ENCODE results near the gene TRABD2A.

The TRABD2A gene

DNA sequence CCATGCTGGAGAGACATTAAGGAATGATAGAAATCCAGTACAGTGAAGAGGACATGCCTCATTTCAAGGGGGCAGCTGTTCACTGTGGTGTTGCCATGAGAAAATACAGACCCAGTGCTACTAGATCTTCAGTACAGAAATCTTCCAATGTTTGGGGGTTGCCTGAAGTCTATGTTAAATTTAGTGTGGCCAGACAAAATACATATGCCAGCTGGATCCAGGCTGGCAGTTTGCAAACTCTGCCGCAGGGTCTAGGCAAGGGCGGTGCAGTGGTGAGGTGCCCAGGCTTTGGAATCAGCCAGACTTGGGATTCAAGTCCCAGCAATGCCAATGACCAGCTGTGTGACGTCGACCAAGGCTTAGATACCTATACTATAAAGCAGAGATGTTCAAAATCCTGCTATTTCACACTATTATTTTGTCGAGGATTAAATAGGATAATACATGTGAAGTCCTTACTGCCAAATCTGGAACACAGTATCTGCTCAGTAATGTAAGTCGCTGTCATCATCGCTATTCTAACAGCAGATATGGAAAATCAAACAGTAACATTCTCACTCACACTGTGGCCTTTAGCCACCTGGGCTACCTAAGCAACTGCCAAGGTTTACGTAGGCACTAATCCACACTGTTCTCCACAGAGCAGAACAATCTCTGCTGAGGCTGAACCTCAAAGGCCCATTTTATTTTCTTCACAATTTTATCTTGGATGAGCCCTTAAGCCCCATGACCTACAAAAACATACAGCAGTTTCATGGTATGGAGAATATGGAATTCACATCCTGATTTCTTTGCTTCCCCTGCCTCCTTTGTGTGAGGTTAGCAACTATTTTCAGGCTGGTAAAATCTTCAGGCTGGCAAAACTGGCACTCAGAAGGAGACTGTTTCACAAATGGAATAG lies 18.7 kb upstream of the TRABD2A start:
- no peak overlapping the region for H3K9ac ChIP-seq

DNA sequence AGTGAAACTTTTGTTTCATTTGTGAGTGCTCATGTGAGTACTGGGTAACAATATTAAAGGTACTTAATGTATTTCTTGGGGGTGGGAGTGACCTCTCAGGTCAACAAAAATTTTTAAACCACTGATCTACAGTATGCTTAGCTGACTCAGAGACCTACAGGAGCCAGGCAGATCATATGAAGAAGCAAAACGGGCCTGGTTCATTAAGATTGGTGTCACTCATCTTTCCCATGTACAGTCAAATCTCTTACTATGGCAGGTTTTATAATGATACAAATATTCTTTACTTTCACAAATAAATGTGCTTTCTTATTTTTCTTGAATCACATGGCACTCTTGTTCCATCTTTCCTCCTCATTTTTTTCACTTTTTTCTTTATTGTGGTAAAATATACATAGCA lies 16.9 kb upstream of the TRABD2A start:
- H3K9me3 ChIP-seq (replicated peaks in 1 of 11), result peaks cover 0 to 4% (median 0%) of the 10 kb centered on the region in 11 experiments; a peak in 1 of 22 replicates
- H3K27ac ChIP-seq, result peak overlapping the region; percentile 24 to 75 (median 66); a peak in 19 of 22 replicates
- H3K4me2 ChIP-seq, result peak overlapping the region; percentile 45 to 81 (median 62); a peak in 21 of 22 replicates
- H3K36me3 ChIP-seq, result no peaks in the 10 kb centered on the region
- no peaks in the 10 kb centered on the region for H4K20me1 ChIP-seq
- peaks cover 0 to 11% (median 0%) of the 10 kb centered on the region in 11 experiments; a peak in 3 of 22 replicates for H3K27me3 ChIP-seq
- no peak for TF ChIP-seq Cebpa-rat (IDR thresholded peaks at IDR 0.05)
- H3K9ac ChIP-seq, result peak overlapping the region in 5 of 11 experiments; percentile 30 to 61 (median 47); a peak in 6 of 22 replicates
- peaks cover 51 to 89% (median 74%) of the 10 kb centered on the region in 10 experiments for H3K4me1 ChIP-seq
- no peak overlapping the region for H3K4me3 ChIP-seq

More for the DNA sequence above, 18.7 kb upstream of the TRABD2A start:
- Histone ChIP-seq H3K4me1 (peaks cover 46 to 93% (median 73%) of the 10 kb centered on the region in 10 experiments), H3K36me3 (no peaks in the 10 kb centered on the region), H3K27me3 (peaks cover 0 to 11% (median 0%) of the 10 kb centered on the region in 11 experiments; a peak in 3 of 22 replicates), H3K9me3 (replicated peaks in 1 of 11) (peaks cover 0 to 4% (median 0%) of the 10 kb centered on the region in 11 experiments; a peak in 1 of 22 replicates), H3K27ac (peak overlapping the region in 9 of 11 experiments; percentile 39 to 75 (median 68); a peak in 15 of 22 replicates), H3K4me3 (no peak overlapping the region), H3K4me2 (peak overlapping the region in 10 of 11 experiments; percentile 45 to 81 (median 63); a peak in 18 of 22 replicates), H4K20me1 (no peaks in the 10 kb centered on the region)
- TF ChIP-seq Cebpa-rat (IDR thresholded peaks at IDR 0.05), result no peak

- peak overlapping the region in 4 of 11 experiments; percentile 45 to 95 (median 84); a peak in 5 of 22 replicates for H3K4me2 ChIP-seq
- H3K27me3 ChIP-seq, result peaks cover 0 to 5% (median 0%) of the 10 kb centered on the region in 11 experiments; a peak in 3 of 22 replicates
- peaks cover 49 to 83% (median 70%) of the 10 kb centered on the region in 10 experiments for H3K4me1 ChIP-seq
- TF ChIP-seq Cebpa-rat (IDR thresholded peaks at IDR 0.05), result no peak
- H3K4me3 ChIP-seq, result no peak overlapping the region
- no peaks in the 10 kb centered on the region for H3K36me3 ChIP-seq
- no peak overlapping the region for H3K9ac ChIP-seq
- no peaks in the 10 kb centered on the region for H4K20me1 ChIP-seq
- peak overlapping the region in 2 of 11 experiments; percentile 89 to 92; a peak in 4 of 22 replicates for H3K27ac ChIP-seq
- peaks cover 0 to 2% (median 0%) of the 10 kb centered on the region in 11 experiments; a peak in 1 of 22 replicates for H3K9me3 ChIP-seq (replicated peaks in 1 of 11)
These were observed 15.7 kb upstream of the TRABD2A start for GRCh38 chr2:84896567-84896966.

DNA sequence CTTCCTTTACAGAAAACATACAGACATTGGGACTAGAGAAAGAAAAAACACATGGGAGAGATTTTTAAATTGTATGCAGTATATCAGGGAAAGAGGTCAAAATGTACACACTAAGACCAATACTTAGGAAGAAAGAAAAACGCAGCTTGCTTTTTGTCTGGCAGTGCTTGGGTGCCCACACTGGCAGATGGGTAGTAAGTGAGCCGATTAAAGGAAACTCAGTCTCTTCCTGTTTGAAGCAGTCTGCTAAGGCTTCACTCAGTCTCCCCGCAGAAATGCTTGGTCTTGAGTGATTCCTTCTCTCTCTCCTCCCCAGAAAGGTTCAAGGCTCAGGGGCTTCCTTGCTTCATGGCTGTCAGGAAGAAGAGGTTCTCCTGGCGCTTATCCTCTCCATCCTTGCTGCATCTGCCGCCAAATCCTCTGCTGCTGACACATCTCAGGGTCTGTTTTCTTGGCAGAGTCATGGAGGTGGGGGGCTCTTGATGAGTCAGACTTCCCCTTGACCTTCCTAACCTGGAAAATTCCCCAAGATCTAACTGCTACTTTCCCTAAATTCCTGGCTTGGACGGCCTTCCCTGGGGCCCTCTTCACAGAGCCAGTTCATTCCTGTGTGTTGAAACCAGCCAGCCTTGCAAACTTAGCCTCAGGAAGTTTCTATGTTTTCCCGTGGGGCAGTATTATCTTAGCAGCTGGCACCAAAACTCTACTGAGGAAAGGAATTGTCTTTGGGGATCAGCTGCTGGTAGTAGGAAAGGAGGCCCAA lies 14.1 kb upstream of the TRABD2A start:
- peak in 4 of 11 experiments; percentile 13 to 62 (median 40); a peak in 3 of 22 replicates for TF ChIP-seq Cebpa-rat (IDR thresholded peaks at IDR 0.05)
- Histone ChIP-seq H3K36me3 (no peaks in the 10 kb centered on the region), H3K9ac (peak overlapping the region; percentile 40 to 82 (median 76); a peak in 20 of 22 replicates), H3K4me1 (peaks cover 47 to 76% (median 67%) of the 10 kb centered on the region in 10 experiments), H4K20me1 (no peaks in the 10 kb centered on the region), H3K27me3 (no peaks in the 10 kb centered on the region), H3K4me3 (peak overlapping the region in 7 of 10 experiments; percentile 42 to 58 (median 48); a peak in 13 of 20 replicates), H3K9me3 (replicated peaks in 1 of 11) (no peaks in the 10 kb centered on the region), H3K27ac (peak overlapping the region; percentile 57 to 92 (median 87)), H3K4me2 (peak overlapping the region; percentile 78 to 99 (median 93))

- Histone ChIP-seq H3K4me1 (peaks cover 50 to 76% (median 67%) of the 10 kb centered on the region in 10 experiments), H3K36me3 (no peaks in the 10 kb centered on the region), H3K27ac (peak overlapping the region; percentile 15 to 92 (median 87); a peak in 21 of 22 replicates), H3K4me2 (peak overlapping the region; percentile 78 to 99 (median 93)), H3K27me3 (no peaks in the 10 kb centered on the region), H3K9ac (peak overlapping the region in 8 of 11 experiments; percentile 74 to 82 (median 78); a peak in 15 of 22 replicates), H3K4me3 (peak overlapping the region in 8 of 10 experiments; percentile 9 to 58 (median 48); a peak in 11 of 20 replicates), H4K20me1 (no peaks in the 10 kb centered on the region), H3K9me3 (replicated peaks in 1 of 11) (no peaks in the 10 kb centered on the region)
- TF ChIP-seq Cebpa-rat (IDR thresholded peaks at IDR 0.05), result no peak
These were observed 13.3 kb upstream of the TRABD2A start for GRCh38 chr2:84894131-84894586.

DNA sequence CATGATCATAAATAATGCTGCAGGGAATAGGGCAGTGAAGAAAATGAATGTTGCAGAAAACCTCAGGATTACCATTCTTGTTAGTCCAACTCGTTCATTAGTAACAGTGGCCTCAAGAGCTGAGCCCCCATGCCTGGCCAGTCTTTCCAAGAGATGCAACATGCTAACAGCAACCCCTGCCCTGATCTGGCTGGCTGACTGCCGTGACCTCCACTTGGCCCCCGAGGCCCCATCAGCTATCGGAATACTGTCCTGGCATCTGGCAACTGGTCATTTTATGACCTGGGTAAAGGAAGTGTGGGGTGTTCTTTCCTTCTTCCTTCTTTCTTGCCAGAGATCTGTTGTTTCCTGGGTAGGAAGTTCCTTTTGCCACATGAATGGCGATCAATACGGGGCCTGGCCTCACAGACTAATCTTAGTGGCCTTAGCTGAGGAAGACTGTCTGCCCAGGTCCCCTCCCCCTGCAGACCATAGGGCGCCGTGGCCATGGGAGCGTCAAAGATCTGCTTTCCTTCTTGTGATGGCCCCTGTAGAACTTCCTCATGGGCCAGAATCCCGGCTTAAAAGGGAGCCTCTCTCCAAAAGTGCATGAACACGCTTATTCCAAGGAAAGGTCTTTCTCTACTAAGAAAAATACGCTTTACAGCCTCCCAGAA lies 10.6 kb upstream of the TRABD2A start:
- no peak overlapping the region for H3K4me3 ChIP-seq
- no peak for TF ChIP-seq Cebpa-rat (IDR thresholded peaks at IDR 0.05)
- no peaks in the 10 kb centered on the region for H4K20me1 ChIP-seq
- H3K27ac ChIP-seq, result no peak overlapping the region; a peak in 2 of 22 replicates
- no peaks in the 10 kb centered on the region for H3K9me3 ChIP-seq (replicated peaks in 1 of 11)
- peaks cover 42 to 76% (median 58%) of the 10 kb centered on the region in 10 experiments for H3K4me1 ChIP-seq
- H3K27me3 ChIP-seq, result no peaks in the 10 kb centered on the region
- H3K4me2 ChIP-seq, result peak overlapping the region in 2 of 11 experiments; percentile 25 to 33; a peak in 3 of 22 replicates
- H3K9ac ChIP-seq, result no peak overlapping the region
- H3K36me3 ChIP-seq, result no peaks in the 10 kb centered on the region

GRCh38 chr2:84889332-84889731 lies 8.4 kb upstream of the TRABD2A start:
- H3K4me2 ChIP-seq, result peak overlapping the region; percentile 72 to 91 (median 80)
- no peaks in the 10 kb centered on the region for H3K9me3 ChIP-seq (replicated peaks in 1 of 11)
- peak overlapping the region in 6 of 10 experiments; percentile 21 to 48 (median 40); a peak in 7 of 20 replicates for H3K4me3 ChIP-seq
- TF ChIP-seq Cebpa-rat (IDR thresholded peaks at IDR 0.05), result no peak
- H3K27ac ChIP-seq, result peak overlapping the region in 10 of 11 experiments; percentile 45 to 87 (median 83); a peak in 19 of 22 replicates
- peak overlapping the region in 9 of 11 experiments; percentile 56 to 74 (median 71); a peak in 18 of 22 replicates for H3K9ac ChIP-seq
- peaks cover 23 to 56% (median 40%) of the 10 kb centered on the region in 10 experiments for H3K4me1 ChIP-seq
- peaks cover under 1 to 15% (median 9%) of the 10 kb centered on the region in 11 experiments; a peak in 17 of 22 replicates for H3K27me3 ChIP-seq
- no peaks in the 10 kb centered on the region for H4K20me1 ChIP-seq
- H3K36me3 ChIP-seq, result no peaks in the 10 kb centered on the region
